Endothelial cell of umbilical vein (primary cell): ENCODE data around the gene MOCS1.

Experiments used
- CTCF ChIP-seq, 2 donors: IDR thresholded peaks; 1 replicate in 1 of 2; 2 replicates in 1 of 2; pipeline ENCODE4 v1.5.1; 2011; ENCODE audit warnings: low read length in 2 of 2, mild to moderate bottlenecking in 2 of 2, moderate library complexity in 2 of 2, control low read depth in 1 of 2, inconsistent platforms in 1 of 2, low read depth in 1 of 2; ENCODE audit not compliant: insufficient read depth in 1 of 2; ENCODE audit errors: extremely low read depth in 1 of 2
- EZH2 ChIP-seq: IDR thresholded peaks from 2 replicates; pipeline ENCODE4 v1.6.1; 2012; ENCODE audit warnings: borderline replicate concordance, low read depth, mild to moderate bottlenecking, moderate library complexity, low read length, inconsistent platforms; ENCODE audit not compliant: severe bottlenecking
- POLR2A ChIP-seq: IDR thresholded peaks from 2 replicates; pipeline ENCODE4 v1.6.1; 2012; ENCODE audit warnings: low read depth, mild to moderate bottlenecking, control low read depth, low read length
- POLR2AphosphoS5 ChIP-seq: IDR thresholded peaks from 2 replicates; pipeline ENCODE4 v1.6.1; 2012; ENCODE audit warnings: low read depth, mild to moderate bottlenecking, control low read depth, low read length, moderate library complexity; ENCODE audit not compliant: insufficient read depth

- TF ChIP-seq CTCF (IDR thresholded peaks at IDR 0.05; ENCODE audit: extremely low read depth in 1 of 2, insufficient read depth in 1 of 2, low read depth in 1 of 2, low read length in 2 of 2): no peak
- no peak for TF ChIP-seq EZH2
- no peak for TF ChIP-seq POLR2A
- no peak for TF ChIP-seq POLR2AphosphoS5
Measured at GRCh38 chr6:39886871-39887270, 47.4 kb downstream of the MOCS1 start.
